Ishikawa (cell line): ENCODE data around the gene CNOT11.

Source experiments
- CEBPB ChIP-seq: IDR thresholded peaks from 2 replicates; pipeline ENCODE4 v1.6.1; 2012
- CREB1 ChIP-seq: IDR thresholded peaks from 2 replicates; pipeline ENCODE4 v1.6.1; 2012; ENCODE audit warnings: low read depth
- EGR1 ChIP-seq: IDR thresholded peaks from 2 replicates; pipeline ENCODE4 v1.6.1; 2012
- EP300 ChIP-seq: IDR thresholded peaks from 2 replicates; pipeline ENCODE4 v1.6.1; 2012; ENCODE audit warnings: borderline replicate concordance
- FOXM1 ChIP-seq: IDR thresholded peaks from 2 replicates; pipeline ENCODE4 v1.6.1; 2012; ENCODE audit warnings: low read depth, borderline replicate concordance
- RAD21 ChIP-seq: IDR thresholded peaks from 2 replicates; pipeline ENCODE4 v1.6.1; 2012; ENCODE audit warnings: low read depth
- TAF1 ChIP-seq: IDR thresholded peaks from 2 replicates; pipeline ENCODE4 v1.6.1; 2012; ENCODE audit warnings: low read depth, mild to moderate bottlenecking
- TCF12 ChIP-seq: IDR thresholded peaks from 2 replicates; pipeline ENCODE4 v1.6.1; 2012; ENCODE audit warnings: low read depth
- YY1 ChIP-seq: IDR thresholded peaks from 2 replicates; pipeline ENCODE4 v1.6.1; 2012; ENCODE audit warnings: low read depth
- ZBTB7A ChIP-seq: IDR thresholded peaks from 2 replicates; pipeline ENCODE4 v1.6.1; 2012; ENCODE audit warnings: low read depth
- TF ChIP-seq, protein P1 (sequence below): IDR thresholded peaks from 2 replicates; pipeline ENCODE4 v1.6.1; 2012
- TF ChIP-seq, protein P2 (sequence below): IDR thresholded peaks from 2 replicates; pipeline ENCODE4 v1.6.1; 2012
- TF ChIP-seq, protein P3 (sequence below): IDR thresholded peaks from 2 replicates; pipeline ENCODE4 v1.6.1; 2012; ENCODE audit warnings: low read depth, mild to moderate bottlenecking

DNA sequence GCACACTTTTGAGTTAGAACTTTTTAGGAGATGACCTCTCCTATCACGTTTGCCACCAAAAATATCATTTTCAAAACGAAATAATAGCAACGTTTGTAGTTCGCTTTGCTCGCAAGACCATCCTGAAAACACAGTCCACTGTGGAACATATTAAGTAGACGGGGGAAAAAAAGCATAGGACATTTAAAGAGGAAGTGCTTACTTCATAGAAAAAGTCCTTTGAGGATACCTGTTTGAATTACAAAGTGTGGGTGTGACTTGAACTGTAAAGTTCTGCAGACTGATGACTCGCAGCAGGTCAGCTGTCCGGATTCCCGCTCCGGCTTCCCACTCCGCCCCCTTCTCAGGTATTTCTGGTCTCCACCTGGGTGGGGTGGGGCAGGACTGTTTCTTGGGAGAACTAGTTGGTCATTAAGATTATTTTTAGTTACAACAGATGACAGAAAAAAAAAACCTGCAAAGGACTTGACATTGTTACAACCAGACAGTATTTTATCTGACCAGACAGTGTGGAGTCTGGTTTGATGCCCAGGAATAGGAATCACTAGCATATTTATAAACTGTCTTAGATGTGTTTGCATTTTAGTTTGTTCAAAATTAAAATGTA is 13.3 kb downstream of the CNOT11 start:
- TF ChIP-seq EP300 (no peak), CEBPB (no peak), CREB1 (no peak), TAF1 (no peak), TCF12 (no peak), EGR1 (no peak), RAD21 (no peak), YY1 (no peak), FOXM1 (no peak), ZBTB7A (no peak)
- TF ChIP-seq, protein P1, sequence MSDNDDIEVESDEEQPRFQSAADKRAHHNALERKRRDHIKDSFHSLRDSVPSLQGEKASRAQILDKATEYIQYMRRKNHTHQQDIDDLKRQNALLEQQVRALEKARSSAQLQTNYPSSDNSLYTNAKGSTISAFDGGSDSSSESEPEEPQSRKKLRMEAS, result no peak
- TF ChIP-seq, protein P2, sequence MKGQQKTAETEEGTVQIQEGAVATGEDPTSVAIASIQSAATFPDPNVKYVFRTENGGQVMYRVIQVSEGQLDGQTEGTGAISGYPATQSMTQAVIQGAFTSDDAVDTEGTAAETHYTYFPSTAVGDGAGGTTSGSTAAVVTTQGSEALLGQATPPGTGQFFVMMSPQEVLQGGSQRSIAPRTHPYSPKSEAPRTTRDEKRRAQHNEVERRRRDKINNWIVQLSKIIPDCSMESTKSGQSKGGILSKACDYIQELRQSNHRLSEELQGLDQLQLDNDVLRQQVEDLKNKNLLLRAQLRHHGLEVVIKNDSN, result no peak
- TF ChIP-seq, protein P3, sequence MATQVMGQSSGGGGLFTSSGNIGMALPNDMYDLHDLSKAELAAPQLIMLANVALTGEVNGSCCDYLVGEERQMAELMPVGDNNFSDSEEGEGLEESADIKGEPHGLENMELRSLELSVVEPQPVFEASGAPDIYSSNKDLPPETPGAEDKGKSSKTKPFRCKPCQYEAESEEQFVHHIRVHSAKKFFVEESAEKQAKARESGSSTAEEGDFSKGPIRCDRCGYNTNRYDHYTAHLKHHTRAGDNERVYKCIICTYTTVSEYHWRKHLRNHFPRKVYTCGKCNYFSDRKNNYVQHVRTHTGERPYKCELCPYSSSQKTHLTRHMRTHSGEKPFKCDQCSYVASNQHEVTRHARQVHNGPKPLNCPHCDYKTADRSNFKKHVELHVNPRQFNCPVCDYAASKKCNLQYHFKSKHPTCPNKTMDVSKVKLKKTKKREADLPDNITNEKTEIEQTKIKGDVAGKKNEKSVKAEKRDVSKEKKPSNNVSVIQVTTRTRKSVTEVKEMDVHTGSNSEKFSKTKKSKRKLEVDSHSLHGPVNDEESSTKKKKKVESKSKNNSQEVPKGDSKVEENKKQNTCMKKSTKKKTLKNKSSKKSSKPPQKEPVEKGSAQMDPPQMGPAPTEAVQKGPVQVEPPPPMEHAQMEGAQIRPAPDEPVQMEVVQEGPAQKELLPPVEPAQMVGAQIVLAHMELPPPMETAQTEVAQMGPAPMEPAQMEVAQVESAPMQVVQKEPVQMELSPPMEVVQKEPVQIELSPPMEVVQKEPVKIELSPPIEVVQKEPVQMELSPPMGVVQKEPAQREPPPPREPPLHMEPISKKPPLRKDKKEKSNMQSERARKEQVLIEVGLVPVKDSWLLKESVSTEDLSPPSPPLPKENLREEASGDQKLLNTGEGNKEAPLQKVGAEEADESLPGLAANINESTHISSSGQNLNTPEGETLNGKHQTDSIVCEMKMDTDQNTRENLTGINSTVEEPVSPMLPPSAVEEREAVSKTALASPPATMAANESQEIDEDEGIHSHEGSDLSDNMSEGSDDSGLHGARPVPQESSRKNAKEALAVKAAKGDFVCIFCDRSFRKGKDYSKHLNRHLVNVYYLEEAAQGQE, result no peak
